ENCODE results near the gene TMEM108.

Gene TMEM108

DNA sequence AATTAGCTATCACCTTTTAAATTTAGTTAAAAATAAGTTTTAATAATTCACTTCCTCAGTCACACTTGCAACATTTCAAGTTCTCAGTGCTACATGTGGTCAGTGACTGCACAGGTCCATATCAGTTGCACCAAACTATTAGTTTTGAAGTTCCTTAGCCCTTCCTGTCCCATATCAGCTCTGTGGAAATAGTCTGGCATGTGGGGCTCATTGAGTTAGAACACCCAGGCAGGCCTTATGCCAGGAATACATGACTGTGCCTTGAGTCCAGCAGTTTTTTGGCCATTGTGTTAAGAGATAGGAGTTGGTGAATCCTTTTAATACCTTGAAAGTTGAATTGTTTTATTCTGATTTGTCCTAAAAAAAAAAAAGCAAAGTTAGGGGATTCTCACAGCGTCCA, 207.9 kb downstream of the TMEM108 start:
- no peak for DNase-seq

DNA sequence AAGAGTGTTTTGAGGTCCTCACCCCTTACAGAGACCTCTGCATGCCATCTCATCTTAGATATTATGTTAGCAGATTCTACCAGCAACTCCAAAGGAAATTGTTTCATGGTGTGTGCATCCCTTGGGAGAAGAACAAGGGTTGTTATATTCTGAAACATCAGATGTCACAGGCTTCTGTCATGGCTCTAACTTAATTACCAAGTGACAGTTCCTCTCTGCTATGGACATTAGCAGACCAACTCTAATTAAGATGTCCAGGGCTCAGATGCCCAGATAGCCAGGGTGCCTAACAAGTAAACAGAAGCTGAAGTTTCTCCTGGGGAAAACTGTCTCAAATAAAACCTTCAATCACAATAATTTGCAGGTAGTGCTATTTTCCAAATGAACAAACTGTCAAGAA, 208.6 kb downstream of the TMEM108 start:
- no peak for DNase-seq

DNA sequence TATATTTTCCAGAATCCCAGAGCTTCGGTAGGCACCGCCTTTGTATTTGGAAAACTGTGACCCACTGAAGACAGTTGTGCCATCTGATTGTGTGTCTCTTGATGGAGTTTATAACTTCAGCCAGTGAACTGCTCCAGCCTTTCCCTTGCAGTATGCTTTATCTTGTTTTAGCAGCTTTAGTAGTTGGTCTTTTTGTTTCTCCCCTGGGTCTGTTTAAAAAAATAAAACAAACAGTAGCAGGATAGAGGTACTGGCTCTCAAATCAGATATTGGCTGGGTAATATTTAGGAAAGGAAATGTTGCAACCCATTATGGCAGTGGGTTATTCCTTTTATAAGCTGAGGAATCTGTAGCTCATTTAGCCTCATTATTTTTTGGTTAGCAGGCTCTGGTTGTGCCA, 210.2 kb downstream of the TMEM108 start:
- no peak for DNase-seq

DNA sequence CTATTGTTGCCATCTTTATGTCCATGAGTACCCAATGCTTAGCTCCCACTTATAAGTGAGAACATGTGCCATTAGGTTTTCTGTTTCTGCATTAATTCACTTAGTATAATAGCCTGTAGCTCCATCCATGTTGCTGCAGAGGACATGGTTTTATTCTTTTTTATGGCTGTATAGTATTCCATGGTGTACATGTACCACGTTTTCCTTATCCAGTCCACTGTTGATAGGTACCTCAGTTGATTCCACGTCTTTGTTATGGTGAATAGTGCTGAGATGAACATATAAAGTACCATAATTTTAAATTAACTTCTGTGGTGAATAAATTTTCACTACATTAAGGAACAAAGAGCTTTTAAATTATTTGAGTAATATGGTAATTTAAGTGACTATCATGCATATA, 211.3 kb downstream of the TMEM108 start:
- DNase-seq = no peak

DNA sequence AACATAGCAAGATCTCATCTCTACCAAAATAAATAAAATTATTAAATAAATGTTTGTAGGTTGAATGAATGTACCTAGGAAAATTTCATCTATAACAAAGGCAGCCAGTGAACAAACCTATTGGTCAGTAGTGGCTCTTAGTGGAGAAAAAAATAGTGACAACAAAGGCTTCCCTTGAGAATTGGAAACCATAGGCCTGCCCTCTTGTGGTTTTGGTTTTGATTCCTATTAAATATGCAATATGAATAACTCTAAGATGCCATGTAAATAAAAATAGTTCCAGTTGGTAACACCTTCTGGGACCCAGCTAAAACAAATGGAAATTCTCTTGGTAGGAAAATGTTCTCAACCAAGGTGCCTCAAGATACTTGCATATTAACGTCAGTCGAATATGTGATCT, 216.0 kb downstream of the TMEM108 start:
- DNase-seq = no peak

DNA sequence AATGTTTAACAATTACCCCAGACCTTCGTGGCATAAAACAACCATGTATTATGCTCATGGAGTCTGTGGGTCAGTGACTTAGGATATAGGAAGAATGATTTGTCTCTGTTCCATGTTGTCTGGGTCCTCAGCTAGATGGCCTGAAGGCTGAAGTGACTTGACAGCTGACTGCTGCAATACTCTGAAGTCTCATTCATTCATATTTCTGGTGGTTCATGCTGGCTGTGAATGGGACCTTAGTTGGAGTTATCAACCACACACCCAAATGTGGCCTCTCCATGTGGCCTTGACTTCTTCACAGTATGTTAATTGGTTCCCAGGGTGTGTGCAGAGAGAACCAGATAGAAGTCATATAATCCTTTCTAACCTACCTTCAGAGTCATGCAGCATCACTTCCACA, 216.5 kb downstream of the TMEM108 start:
- DNase-seq = no peak

DNA sequence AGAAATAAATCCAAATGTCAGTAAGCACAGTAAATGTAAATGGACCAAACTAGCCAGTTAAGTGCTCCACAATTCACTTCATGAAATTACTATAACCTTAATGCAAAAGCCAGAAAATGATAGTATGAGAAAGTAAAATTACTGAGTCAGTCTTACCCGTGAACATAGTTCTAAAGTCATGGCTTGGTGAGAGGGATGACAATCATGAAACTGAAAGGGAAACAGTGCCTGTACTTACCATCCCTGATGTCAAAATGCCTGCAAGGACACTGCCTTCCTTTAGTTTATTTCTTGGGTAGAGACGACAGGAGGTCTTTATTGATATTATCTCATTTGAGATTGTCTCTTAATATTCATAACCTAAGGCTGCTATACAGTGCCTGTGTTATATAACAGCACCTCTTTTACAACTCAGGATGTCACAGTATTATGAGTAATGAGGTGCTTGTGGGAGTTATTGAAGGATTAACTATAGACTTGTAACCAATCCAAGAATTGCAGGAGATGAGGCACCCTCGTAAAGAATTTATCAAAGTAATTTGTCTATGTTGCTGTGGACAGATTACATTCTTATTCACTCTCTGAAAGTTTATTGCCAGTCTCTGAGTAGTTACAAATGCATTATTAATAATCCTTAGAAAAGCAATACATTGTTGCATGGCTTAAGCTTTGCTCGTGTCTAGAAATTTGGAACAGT, 218.7 kb downstream of the TMEM108 start:
- no peak for DNase-seq

DNA sequence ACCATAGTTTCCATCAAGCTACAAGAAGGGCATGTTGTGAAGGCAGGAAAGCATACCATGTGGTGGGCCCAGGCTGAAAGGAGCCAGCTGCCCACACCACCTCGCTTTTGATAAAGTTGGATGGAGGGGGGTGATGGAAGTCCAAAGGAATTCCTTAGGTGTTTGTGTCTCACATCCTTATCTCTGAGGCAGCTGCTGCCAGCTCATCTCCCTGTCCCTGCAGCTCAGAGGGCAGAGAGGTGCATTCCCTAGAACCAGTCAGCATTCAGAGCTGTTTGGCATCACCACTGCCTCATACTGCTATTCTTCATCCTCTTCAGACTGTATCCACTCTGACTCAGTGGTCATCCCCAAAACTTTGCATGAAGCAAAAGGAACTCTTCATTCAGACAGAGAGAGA, 220.2 kb downstream of the TMEM108 start:
- no peak for DNase-seq

DNA sequence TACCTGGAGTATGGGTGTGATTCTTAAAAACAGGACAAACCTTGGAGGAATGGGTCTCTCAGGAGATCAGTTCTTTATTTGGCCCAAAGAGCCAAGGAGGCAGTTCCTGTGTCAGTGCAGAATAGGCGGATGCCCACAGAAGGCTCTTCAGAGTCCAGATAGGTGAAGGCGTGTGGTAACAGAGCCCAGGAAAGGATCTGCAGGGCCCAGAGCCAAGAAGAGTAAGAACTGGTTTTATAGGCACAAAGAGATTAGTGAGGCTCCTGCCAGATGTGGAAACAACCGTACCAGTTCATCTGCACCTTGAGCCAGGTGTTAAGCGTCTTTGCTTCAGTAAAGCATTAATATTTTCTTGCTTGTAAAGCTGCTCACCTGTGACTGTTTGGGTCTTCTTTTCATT, 221.6 kb downstream of the TMEM108 start:
- DNase-seq = no peak

DNA sequence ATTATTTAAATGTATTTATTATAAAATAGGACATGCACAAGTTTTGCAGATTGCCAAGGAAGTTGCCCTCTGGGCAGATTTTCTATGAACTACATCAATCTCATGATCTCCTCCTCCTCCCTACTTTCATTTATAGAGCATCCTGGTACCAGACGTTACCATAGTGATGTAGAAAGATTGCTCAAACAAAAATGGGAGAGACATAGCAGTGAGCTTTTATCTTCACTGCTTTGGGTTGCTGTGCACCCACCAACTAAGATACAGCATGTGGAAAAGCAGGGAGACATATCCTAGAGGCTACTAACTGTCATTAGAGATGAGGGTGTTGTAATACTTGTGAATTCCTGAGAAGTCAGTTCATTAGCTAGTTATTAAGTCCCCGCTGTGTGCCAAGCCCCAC, 224.1 kb downstream of the TMEM108 start:
- no peak for DNase-seq

DNA sequence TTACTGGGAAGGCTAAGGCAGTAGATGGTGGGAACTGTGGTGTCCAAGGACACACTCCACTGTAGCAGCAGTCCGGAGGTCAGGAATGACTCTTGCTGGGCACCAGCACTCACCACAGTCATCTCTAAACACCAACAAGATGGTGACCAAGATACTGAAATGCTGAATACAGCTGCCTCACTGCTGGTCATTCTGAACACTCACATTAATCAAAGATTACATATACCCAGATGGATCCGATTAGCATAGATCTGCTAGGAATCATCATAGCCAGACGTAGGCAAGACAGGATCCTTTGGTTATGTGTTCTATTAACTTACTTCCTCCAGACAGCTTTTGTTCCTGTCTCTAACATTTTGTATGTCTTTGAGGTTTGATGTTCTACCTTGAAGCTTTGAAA, 226.7 kb downstream of the TMEM108 start:
- no peak for DNase-seq

DNA sequence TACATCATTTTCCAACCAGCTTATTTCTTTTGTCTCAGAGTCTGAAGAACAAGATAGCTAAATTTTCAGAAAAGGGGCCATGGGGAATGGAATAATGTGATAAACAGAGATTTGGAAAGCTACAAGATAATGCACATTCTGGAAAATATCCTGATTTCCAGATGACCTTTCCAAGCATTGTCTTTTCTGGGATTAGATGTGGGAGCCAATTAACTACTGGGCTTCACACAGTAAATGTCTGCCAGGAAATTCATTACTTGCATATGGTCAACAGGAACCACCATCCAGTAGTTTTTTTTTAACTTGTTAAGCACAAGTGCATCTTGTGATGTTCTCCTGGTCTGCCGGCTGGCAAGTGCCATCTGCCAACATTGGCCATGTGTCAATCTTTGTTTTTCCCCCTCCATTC, 230.5 kb downstream of the TMEM108 start:
- no peak for DNase-seq

DNA sequence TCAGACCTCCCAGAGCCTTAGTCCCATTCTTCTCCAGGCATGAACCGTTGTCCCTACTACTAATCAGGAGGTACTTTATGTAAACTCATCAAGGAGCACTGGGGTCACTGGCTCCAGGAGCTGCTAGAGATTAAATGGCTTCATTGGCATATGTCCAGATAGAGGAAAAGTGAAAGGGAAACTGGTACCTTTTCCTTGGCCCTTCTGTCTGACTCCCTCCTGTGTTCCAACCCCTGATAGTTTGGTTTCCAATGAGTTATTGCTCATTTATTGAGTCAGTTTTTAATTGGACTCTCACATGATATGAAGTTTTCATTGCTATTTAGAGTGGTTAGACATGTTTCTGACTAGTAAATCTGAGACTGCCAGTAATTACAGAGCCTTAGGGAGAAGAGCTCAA, 231.2 kb downstream of the TMEM108 start:
- no peak for DNase-seq

DNA sequence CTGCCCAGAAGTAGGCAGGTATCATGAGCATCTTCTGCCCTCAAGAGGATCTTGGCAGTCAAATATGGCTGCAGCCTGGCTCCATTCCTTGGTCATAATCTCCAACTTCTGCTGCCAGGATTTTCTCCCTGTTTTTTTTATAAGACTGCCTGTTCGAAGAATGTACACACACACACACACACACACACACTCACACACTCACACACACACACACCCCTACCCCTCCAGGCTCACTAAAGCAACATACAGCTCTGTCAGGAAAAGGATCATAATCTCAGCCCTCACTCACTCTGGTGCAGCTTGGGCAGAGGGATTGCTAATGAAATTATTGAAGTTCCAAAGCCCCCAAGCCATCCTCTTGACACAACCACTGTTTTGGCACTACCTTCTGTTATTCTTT, 232.4 kb downstream of the TMEM108 start:
- DNase-seq = no peak

DNA sequence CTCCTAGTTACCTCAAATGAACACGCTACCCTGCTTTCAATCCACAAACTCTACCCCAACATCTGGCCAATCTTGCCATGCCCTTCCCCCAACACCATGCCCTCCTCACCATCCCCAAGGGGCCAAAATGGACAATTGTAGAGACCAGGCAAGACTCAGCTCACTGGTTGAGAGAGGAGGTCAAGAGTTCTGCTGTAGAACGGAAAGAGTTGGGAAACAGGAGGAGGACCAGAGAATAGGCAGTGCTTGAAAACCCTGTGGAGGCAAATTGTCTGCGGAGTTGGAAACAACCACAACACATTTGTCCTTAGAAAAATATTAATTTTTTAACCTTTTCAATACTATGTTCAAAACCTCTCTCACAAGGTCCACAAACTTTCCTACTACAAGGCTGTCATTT, 232.9 kb downstream of the TMEM108 start:
- no peak for DNase-seq

DNA sequence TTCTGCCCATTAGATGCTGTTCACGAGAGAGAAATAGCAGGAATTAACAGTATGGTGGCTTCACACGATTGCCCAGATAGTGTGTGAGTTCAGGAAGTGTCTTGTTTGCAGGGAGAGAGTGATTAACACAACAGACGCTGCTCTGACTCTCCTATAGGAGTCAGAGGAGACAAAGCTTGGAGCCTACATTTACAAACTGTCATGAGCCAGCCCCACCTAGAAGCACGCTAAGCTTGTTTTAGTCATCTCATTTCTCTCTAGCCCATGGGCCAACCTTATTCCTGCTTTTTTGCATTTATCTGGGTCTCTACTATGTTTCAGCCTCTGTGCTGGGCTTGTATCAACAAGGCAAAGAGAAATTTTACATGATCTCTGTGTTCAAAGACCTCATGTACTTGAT, 233.3 kb downstream of the TMEM108 start:
- DNase-seq = no peak

DNA sequence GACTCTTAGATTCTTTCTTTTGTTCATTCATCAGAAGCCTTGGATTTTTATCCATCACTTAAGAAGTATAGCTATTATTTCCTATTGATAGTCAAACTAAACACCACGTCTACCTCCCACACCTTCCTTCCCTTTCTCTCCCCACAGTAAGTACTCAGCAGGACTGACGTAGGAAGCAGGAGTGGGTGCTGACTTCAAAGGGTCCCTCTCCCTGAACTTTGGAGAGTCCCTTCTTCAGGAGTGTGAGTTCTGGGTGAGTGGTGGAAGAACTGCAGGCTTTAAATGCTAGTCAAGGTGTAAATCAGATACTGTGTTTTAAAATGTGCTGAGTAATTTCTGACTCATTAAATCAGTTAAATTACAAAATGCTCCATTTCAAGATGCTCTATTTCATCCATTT, 235.2 kb downstream of the TMEM108 start:
- no peak for DNase-seq

DNA sequence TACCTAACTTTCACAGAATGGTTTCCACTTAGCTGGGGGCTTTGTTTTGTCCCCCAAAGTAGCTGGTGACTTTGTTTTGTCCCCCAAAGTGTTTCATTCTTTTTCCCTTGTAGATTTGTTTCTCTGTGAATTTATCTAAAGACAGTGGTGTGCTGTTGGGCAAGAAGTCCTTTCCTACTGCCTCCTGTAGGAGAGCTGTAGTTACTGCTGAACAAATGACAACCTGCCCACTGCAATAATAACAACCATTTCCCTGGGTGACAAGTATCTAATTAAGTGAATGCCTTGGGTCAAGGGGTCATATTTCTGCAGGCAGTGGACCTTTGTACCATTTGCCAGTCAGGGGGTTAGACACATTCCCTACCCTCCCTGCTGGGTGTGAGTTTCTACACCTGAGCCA, 236.3 kb downstream of the TMEM108 start:
- DNase-seq = no peak

DNA sequence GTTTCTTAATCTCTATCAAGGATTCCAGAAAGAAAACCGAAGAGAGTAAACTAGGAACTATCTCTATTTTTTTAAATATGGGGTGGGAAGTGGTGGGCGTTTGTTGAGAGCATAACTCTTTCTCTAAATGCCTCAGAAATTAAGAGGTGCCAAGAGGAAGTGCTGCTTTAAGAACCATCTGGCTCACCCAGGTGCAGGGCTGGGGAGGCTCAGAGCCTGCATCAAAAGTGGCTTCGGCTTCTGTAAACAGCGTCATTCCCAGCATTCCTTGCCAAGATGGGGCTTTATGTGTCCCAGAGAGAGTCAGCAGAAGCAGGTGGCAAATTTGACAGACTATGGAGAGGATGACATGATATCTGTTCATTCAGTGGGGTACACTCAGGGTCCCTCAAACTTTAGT, 238.4 kb downstream of the TMEM108 start:
- DNase-seq = no peak

DNA sequence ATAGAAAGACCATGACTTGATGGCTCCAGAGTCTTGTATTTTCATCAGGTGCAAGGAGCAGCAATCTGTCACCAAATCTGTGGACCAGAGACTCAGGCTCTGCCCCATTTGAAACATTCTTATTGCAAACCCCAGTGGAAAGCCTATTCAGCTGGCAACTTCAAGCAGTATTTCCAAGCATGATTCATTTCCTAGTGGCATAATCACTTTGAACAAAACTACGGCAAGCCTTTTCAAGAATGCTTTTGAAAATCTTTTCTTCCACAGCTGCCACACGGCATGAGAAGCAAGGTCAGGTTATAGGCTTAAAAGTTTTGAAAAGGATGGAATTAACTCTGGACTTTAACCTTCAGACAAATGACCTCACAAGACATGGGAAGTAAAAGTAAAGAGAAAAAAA, 239.6 kb downstream of the TMEM108 start:
- no peak for DNase-seq

DNA sequence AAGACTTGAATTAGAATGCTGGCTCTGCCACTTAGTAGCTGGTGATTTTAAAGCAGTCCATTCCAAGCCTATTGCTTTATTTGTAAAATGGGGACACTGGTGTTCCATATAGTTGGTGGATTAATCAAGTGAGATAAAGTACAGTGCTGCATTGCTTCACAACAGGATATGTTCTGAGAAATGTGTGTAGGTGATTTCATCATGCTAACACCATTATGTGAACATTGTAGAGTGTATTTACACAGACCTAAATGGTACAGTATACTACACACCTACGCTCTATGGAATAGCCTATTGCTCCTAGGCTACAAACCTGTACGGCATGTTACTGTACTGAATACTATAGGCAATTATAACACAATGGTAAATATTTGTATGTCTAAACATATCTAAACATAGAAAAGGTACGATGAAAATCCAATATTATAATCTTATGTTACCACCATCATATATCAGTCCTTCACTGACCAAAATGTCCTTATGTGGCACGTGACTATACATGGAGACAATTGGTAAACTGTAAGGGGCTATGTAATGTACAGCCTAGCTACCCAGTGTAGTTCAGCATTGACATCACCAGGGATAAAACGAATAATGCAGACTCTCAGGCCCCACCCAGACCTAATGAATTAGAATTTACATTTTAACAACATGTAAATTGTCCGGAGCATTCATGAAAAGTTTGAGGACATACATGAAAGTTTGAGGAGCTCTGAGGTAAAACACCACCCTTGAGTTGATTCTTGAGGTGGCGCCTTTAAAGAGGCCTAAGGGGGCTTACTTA, 240.3 kb downstream of the TMEM108 start:
- no peak for DNase-seq

DNA sequence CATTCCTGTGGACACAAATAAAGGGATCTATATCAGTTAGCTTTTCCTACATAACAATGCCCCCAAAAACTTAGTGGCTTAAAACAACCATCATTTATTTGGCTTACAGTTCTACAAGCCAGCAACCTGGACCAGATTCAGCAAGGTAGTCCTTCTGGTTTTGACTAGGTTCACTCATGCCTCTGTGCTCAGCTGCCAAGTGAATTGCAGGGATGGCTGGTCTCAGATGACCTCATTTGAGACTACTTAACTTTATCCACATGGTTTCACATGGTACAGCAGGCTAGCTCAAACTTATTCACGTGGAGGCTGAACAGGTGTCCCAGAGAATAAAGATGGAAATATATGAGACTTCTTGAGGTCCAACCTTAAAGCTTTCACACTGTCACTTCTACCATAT, 242.4 kb downstream of the TMEM108 start:
- DNase-seq = no peak

DNA sequence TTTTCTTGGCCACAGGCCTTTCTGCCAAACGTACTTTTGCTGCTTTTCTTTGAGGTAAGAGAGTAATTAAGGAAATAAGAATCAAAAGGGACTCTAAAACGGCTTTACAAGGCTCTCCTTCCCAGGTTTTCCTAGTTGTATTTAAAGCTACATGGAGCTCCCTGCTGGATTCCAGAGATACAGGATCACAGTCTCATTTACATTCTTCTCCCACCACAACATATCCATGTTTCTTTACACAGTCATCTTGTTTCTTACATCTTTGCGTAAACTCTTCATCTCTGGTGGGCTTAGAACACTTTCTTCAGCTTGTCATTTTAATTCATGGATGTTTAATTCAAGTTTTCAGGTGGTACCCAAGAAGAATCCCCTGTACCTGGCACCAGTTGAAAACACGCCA, 244.0 kb downstream of the TMEM108 start:
- DNase-seq = no peak

DNA sequence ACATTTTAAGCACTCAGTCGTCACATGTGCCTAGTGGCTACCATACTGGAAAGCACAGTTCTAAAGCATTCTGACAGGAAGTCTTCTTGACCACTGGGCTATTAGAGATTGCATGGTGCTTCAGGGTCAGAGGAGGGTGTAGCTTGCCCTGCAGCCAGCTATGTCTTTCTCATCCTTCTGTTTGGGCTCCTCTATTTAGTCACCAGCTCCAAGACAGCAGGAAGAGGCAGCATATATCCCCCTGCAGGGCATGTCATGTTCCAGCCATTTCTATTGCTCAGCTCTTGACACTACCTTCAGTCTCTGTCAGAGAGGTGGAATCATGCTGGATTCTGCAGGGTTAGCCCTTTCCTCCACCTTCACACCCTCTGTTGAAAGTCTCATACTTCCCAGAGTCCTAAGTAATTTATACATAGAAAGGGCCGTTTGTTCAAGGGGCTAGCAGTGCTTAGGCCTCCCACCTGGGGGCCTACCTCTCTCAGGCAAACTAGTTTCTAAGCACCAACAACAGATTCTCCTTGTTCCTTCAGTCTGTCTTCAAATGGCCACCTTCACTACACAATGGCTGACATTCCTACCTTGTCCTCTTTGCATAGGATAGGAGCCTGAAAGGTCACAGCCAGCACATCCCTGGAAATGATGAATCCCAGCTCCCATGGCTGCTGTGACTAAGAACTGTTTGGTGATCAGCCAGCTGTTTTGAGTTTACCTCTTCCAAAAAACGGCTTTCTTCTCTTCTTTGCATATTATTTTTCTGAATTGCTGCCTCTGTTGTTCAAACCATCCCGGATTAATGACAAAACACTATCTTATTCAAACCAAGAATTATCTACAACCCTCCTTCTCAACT, 246.0 kb downstream of the TMEM108 start:
- no peak for DNase-seq
